NCI-H524 treated with DMSO at 0.1 percent for 48 hours (cell line): ENCODE data around the gene PEMT.

Experiments
- DNase-seq: peaks from one replicate; lab custom pipeline; 2025; lab: John Stamatoyannopoulos, UW

Gene PEMT

GRCh38 chr17:17535957-17536356 is 55.6 kb downstream of the PEMT start:
- no peak for DNase-seq

- no peak for DNase-seq
These were observed 57.5 kb downstream of the PEMT start for GRCh38 chr17:17533901-17534441.

GRCh38 chr17:17532991-17533390 is 58.5 kb downstream of the PEMT start:
- DNase-seq = no peak

- no peak for DNase-seq
These were observed 60.4 kb downstream of the PEMT start for GRCh38 chr17:17531156-17531555.

GRCh38 chr17:17528696-17529652 is 62.5 kb downstream of the PEMT start:
- DNase-seq = no peak

GRCh38 chr17:17527956-17528500 is 63.5 kb downstream of the PEMT start:
- no peak for DNase-seq

GRCh38 chr17:17527534-17527933 is 64.0 kb downstream of the PEMT start:
- no peak for DNase-seq

GRCh38 chr17:17526369-17526768 is 65.1 kb downstream of the PEMT start:
- no peak for DNase-seq

- DNase-seq = no peak
These were observed 65.6 kb downstream of the PEMT start for GRCh38 chr17:17525956-17526355.

GRCh38 chr17:17525311-17525710 is 66.2 kb downstream of the PEMT start:
- no peak for DNase-seq

- no peak for DNase-seq
These were observed 67.6 kb downstream of the PEMT start for GRCh38 chr17:17523731-17524490.

GRCh38 chr17:17523001-17523730 is 68.3 kb downstream of the PEMT start:
- peak; percentile 89 for DNase-seq

GRCh38 chr17:17520599-17521232 is 70.8 kb downstream of the PEMT start:
- DNase-seq = no peak

GRCh38 chr17:17519886-17520285 is 71.6 kb downstream of the PEMT start:
- DNase-seq = no peak

- DNase-seq = no peak
These were observed 72.6 kb downstream of the PEMT start for GRCh38 chr17:17518951-17519350.

GRCh38 chr17:17518014-17518413 is 73.5 kb downstream of the PEMT start:
- no peak for DNase-seq

GRCh38 chr17:17516941-17517720 is 74.4 kb downstream of the PEMT start:
- no peak for DNase-seq

- DNase-seq = peak; percentile 69
These were observed 75.3 kb downstream of the PEMT start for GRCh38 chr17:17515934-17516930.
